Astrocyte of the cerebellum (primary cell): ENCODE measurements around the gene CFAP410.

Experiments used
- DNase-seq: peaks from one replicate; pipeline ENCODE4 v3.0.0-alpha.2; 2011; ENCODE audit warnings: low read depth
- H3K4me3 ChIP-seq: 2 replicates; pipeline ENCODE4 v1.5.1; 2011; ENCODE audit warnings: mild to moderate bottlenecking, low read depth, low read length, moderate library complexity
- in situ Hi-C: cut with HindIII; loops from 2 replicates; pipeline ENCODE4 v1.10.0; 2017; ENCODE audit warnings: low sequenced_read_pairs
- TF ChIP-seq, protein P1 (sequence below): IDR thresholded peaks from 2 replicates; pipeline ENCODE4 v1.5.1; 2012; ENCODE audit warnings: low read length, low read depth, moderate library complexity, mild to moderate bottlenecking; ENCODE audit errors: missing control alignments

Gene CFAP410

DNA sequence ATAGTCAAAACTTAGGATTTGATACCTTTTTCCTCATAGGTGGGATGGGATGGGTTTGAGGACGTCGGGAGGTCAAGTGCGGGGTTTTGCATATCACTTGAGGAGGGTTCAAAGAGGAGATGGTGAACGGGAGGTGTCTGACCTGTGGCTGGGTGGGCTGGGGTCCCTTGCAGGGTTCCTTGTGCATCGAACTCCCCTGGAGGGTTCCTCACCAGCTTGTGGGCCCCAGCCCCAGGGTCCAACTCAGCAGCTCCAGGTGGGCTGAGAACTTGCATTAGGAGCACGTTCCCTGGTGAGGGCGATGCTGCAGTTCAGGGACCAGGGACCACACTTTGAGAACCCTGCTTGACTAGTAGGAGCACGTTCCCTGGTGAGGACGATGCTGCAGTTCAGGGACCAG lies 37.4 kb upstream of the CFAP410 start:
- TF ChIP-seq, protein P1, sequence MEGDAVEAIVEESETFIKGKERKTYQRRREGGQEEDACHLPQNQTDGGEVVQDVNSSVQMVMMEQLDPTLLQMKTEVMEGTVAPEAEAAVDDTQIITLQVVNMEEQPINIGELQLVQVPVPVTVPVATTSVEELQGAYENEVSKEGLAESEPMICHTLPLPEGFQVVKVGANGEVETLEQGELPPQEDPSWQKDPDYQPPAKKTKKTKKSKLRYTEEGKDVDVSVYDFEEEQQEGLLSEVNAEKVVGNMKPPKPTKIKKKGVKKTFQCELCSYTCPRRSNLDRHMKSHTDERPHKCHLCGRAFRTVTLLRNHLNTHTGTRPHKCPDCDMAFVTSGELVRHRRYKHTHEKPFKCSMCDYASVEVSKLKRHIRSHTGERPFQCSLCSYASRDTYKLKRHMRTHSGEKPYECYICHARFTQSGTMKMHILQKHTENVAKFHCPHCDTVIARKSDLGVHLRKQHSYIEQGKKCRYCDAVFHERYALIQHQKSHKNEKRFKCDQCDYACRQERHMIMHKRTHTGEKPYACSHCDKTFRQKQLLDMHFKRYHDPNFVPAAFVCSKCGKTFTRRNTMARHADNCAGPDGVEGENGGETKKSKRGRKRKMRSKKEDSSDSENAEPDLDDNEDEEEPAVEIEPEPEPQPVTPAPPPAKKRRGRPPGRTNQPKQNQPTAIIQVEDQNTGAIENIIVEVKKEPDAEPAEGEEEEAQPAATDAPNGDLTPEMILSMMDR: no peak
- no peak for DNase-seq
- no peak overlapping the region for H3K4me3 ChIP-seq
- in situ Hi-C loops: loop anchor here (25.0 kb wide), 1 partner anchor 111 kb away; no protein-coding TSS in a partner anchor

DNA sequence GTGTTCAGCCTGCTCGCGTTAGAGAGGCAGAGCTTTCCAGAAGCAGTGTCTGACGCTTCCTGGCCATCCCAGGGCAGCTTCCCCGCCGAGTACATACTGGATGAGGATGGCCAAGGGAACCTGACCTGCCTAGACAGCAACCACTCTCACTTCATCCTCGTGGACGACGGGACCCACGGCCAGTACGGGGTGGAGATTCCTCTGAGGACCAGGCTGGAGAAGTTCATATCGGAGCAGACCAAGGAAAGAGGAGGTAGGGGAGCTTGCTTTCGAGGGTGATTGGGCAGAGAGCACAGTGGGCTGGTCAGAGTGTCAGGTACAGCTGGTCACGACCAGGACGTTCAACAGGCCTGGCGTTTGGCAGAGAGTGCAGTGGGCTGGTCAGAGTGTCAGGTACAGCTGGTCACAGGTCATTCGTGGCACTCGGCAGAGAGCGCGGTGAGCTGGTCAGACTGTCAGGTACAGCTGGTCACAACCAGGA lies 36.6 kb upstream of the CFAP410 start:
- no peak overlapping the region for H3K4me3 ChIP-seq
- TF ChIP-seq, protein P1: no peak
- DNase-seq: no peak
- in situ Hi-C loops: loop anchor here (25.0 kb wide), 1 partner anchor 112 kb away; no protein-coding TSS in a partner anchor

DNA sequence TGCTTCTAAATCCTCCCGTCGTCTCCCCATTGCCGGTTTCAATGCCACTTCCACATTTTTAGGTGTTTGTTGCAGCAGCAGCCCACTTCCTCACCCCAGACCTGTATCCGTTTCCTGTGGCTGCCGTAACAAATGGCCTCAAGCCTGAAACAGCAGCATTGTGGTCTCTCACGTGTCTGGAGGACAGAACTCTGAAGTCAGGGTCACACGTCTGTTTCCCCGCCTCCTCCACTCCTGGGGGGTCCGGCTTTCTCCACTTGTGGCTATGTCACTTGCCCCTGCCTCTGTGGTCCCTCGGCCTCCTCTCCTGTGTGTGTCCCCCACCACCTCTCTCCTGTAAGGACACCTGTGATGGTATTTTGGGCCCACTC lies 36.1 kb upstream of the CFAP410 start:
- DNase-seq: no peak
- H3K4me3 ChIP-seq: no peak overlapping the region
- TF ChIP-seq, protein P1: no peak
- in situ Hi-C loops: loop anchor here (25.0 kb wide), 1 partner anchor 112 kb away; no protein-coding TSS in a partner anchor

DNA sequence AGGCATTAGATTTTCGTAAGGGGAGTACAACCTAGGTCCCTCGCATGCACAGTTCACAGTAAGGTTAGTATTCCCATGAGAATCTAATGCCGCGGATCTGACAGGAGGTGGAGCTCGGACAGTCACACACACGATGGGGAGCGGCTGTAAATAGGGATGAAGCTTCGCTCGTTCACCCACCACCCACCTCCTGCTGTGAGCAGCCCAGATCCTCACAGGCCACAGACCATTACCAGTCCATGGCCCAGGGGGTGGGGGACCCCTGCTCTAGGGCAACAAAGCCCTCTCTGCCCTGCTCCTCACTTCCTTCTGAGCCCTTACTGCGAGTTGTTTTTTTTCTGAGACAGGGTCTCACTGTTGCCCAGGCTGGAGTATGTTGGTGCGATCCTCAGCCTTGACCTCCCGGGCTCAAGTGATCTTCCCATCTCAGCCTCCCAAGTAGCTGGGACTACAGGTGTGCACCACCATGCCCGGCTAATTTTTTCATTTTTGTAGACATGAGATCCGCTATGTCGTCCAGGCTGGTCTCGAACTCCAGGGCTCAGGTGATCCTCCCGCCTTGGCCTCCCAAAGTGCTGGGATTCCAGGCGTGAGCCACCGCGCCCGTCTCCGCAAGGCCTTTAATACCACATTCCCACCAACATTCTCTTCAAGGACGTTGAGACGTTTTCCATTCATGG lies 35.6 kb upstream of the CFAP410 start:
- no peak for DNase-seq
- no peak overlapping the region for H3K4me3 ChIP-seq
- TF ChIP-seq, protein P1: no peak
- in situ Hi-C loops: loop anchor here (25.0 kb wide), 1 partner anchor 113 kb away; no protein-coding TSS in a partner anchor

DNA sequence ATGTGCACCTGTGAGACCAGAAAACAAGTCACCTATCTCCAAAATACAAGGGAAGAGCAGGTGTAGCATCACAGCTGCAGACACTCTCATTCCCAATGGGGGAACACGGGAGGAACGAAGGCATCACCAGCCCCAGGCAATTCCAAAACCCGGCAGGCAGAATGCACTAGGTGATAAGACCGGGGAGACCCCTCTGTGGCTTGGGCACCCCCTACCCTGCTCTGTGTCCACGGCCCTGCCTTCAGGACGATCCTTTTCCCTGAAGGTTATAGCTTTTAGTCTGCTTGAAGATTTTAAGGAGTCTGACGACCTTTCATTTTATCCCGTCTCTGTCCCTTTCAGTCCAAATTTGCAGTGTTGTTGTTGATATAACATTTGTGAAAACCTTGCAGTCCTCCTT lies 33.4 kb upstream of the CFAP410 start:
- no peak for DNase-seq
- in situ Hi-C loops: no loop called here
- H3K4me3 ChIP-seq: no peak overlapping the region
- TF ChIP-seq, protein P1: no peak

DNA sequence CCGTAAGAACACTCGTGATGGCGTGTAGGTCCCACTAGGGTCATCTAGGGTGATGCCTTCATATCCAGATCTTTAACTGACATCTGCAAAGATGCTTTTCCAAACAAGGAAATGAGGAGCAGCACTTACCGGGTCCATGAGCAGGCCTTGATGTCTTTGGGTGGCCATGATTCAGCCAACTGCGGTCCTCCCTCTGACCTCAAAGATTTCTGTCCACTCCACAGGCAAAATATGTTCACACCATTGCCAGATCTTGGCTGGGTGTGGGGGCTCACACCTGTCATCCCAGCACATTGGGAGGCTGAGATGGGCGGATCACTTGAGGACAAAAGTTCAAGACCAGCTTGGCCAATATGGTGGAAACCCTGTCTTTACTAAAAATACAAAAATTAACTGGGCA lies 32.4 kb upstream of the CFAP410 start:
- in situ Hi-C loops: no loop called here
- no peak overlapping the region for H3K4me3 ChIP-seq
- TF ChIP-seq, protein P1: no peak
- no peak for DNase-seq
